ENCODE data around the gene NLGN1.

GRCh38 chr3:173653781-173654180 is 256.2 kb downstream of the NLGN1 start:
- TF ChIP-seq POLR2A (IDR thresholded peaks at IDR 0.05), result no peak
- TF ChIP-seq CTCF (IDR thresholded peaks at IDR 0.05), result no peak
- no peak for TF ChIP-seq POLR2AphosphoS5 (IDR thresholded peaks at IDR 0.05)
